ENCODE results near the gene APOH. TPM values are rescaled to one million over a fixed set of nuclear protein-coding genes. Genes with fewer than 3 reads are reported as not detected.
A peak's percentile ranks its signal among the peaks of the same experiment; 100 is the strongest.

Gene APOH
- total and polyA plus RNA-seq, 2 of the 13 experiments (the other 11 are each of a cell fraction or from before 2014, with no cell fraction given), result 4,846 to 5,748 TPM

DNA sequence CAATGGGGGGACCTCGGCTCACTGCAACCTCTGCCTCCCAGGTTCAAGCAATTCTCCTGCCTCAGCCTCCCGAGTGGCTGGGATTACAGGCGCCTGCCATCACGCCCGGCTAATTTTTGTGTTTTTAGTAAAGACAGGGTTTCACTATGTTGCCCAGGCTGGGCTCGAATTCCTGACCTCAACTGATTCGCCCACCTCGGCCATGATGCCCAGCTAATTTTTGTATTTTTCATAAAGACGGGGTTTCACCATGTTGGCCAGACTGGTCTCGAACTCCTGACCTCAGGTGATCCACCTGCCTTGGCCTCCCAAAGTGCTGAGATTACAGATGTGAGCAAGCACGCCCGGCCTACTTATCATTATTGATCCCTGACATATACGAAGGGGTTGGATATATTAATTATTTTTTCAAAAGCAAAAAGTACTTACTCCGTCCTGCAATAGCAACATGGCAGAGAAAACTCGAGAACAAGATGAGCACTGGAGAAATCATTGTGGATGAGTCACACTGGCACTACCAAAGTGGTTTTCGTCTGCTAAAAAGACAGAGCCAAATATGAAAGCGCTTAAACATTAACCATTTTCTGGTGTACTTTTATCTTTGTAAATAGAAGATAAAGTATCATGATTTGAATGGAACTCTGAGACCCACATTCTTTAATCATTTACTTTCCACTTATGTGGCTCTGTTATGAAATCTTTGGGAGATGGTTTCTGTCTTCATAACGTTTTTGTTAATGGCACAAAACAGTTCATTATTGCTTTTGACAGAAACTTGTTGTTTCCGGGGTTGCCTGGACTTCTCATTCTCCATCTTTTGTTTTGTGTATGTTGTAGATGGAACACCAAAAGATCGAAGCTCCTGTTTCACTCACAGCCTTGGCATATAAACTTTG is at the start of gene APOH (continued):
- TF ChIP-seq JUNB (CRISPR knock-in tag; IDR thresholded peaks at IDR 0.05; ENCODE audit: borderline replicate concordance) (peak; percentile 37; the same call in 1 of the 2 replicates), ATRX (CRISPR knock-in tag; IDR thresholded peaks at IDR 0.05; ENCODE audit: borderline replicate concordance) (no peak), KDM6A (CRISPR knock-in tag; IDR thresholded peaks at IDR 0.05; ENCODE audit: low read depth) (peak; percentile 50), ELF4 (CRISPR knock-in tag; IDR thresholded peaks at IDR 0.05; ENCODE audit: borderline replicate concordance) (0 out of 2 replicates have a peak, but pooled peaks have one; percentile 18), HDAC1 (CRISPR knock-in tag; IDR thresholded peaks at IDR 0.05) (no peak; the same call in none of the 2 replicates), YY1 (IDR thresholded peaks at IDR 0.05; ENCODE audit: insufficient read depth, insufficient replicate concordance, low read depth, low read length) (peak; percentile 19), NFKBIZ (CRISPR knock-in tag; IDR thresholded peaks at IDR 0.05) (peak; percentile 55; the same call in 1 of the 2 replicates), ZNF891 (CRISPR knock-in tag; IDR thresholded peaks at IDR 0.05) (peak; percentile 45; the same call in 1 of the 2 replicates), ZNF124 (CRISPR knock-in tag; IDR thresholded peaks at IDR 0.05) (peak; percentile 93), TEAD3 (CRISPR knock-in tag; optimal IDR thresholded peaks at IDR 0.05; ENCODE audit: borderline replicate concordance) (peak; percentile 24), PHF8 (CRISPR knock-in tag; IDR thresholded peaks at IDR 0.05) (peak; percentile 62; the same call in 1 of the 2 replicates), POLR2A (IDR thresholded peaks at IDR 0.05; ENCODE audit: insufficient read depth in 1 of 2, low read depth in 2 of 2, low read length in 2 of 2) (peak; percentile 83 to 89), PCBP2 (optimal IDR thresholded peaks at IDR 0.05; ENCODE audit: low read depth, low read length, poor library complexity, severe bottlenecking) (no peak), KLF6 (CRISPR knock-in tag; IDR thresholded peaks at IDR 0.05) (peak; percentile 32; the same call in 1 of the 2 replicates), CEBPG (CRISPR knock-in tag; IDR thresholded peaks at IDR 0.05) (peak; percentile 90)
- TF ChIP-seq, protein P1, sequence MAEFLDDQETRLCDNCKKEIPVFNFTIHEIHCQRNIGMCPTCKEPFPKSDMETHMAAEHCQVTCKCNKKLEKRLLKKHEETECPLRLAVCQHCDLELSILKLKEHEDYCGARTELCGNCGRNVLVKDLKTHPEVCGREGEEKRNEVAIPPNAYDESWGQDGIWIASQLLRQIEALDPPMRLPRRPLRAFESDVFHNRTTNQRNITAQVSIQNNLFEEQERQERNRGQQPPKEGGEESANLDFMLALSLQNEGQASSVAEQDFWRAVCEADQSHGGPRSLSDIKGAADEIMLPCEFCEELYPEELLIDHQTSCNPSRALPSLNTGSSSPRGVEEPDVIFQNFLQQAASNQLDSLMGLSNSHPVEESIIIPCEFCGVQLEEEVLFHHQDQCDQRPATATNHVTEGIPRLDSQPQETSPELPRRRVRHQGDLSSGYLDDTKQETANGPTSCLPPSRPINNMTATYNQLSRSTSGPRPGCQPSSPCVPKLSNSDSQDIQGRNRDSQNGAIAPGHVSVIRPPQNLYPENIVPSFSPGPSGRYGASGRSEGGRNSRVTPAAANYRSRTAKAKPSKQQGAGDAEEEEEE (CRISPR knock-in tag; IDR thresholded peaks at IDR 0.05; ENCODE audit: borderline replicate concordance), result no peak
- TF ChIP-seq, protein P2, sequence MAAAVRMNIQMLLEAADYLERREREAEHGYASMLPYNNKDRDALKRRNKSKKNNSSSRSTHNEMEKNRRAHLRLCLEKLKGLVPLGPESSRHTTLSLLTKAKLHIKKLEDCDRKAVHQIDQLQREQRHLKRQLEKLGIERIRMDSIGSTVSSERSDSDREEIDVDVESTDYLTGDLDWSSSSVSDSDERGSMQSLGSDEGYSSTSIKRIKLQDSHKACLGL (CRISPR knock-in tag; IDR thresholded peaks at IDR 0.05), result no peak
- TF ChIP-seq, protein P3, sequence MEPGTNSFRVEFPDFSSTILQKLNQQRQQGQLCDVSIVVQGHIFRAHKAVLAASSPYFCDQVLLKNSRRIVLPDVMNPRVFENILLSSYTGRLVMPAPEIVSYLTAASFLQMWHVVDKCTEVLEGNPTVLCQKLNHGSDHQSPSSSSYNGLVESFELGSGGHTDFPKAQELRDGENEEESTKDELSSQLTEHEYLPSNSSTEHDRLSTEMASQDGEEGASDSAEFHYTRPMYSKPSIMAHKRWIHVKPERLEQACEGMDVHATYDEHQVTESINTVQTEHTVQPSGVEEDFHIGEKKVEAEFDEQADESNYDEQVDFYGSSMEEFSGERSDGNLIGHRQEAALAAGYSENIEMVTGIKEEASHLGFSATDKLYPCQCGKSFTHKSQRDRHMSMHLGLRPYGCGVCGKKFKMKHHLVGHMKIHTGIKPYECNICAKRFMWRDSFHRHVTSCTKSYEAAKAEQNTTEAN (CRISPR knock-in tag; conservative IDR thresholded peaks at IDR 0.05), result peak; percentile 85
- TF ChIP-seq, protein P4, sequence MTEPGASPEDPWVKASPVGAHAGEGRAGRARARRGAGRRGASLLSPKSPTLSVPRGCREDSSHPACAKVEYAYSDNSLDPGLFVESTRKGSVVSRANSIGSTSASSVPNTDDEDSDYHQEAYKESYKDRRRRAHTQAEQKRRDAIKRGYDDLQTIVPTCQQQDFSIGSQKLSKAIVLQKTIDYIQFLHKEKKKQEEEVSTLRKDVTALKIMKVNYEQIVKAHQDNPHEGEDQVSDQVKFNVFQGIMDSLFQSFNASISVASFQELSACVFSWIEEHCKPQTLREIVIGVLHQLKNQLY (CRISPR knock-in tag; IDR thresholded peaks at IDR 0.05), result peak; percentile 44; the same call in 1 of the 2 replicates
- TF ChIP-seq, protein P5, sequence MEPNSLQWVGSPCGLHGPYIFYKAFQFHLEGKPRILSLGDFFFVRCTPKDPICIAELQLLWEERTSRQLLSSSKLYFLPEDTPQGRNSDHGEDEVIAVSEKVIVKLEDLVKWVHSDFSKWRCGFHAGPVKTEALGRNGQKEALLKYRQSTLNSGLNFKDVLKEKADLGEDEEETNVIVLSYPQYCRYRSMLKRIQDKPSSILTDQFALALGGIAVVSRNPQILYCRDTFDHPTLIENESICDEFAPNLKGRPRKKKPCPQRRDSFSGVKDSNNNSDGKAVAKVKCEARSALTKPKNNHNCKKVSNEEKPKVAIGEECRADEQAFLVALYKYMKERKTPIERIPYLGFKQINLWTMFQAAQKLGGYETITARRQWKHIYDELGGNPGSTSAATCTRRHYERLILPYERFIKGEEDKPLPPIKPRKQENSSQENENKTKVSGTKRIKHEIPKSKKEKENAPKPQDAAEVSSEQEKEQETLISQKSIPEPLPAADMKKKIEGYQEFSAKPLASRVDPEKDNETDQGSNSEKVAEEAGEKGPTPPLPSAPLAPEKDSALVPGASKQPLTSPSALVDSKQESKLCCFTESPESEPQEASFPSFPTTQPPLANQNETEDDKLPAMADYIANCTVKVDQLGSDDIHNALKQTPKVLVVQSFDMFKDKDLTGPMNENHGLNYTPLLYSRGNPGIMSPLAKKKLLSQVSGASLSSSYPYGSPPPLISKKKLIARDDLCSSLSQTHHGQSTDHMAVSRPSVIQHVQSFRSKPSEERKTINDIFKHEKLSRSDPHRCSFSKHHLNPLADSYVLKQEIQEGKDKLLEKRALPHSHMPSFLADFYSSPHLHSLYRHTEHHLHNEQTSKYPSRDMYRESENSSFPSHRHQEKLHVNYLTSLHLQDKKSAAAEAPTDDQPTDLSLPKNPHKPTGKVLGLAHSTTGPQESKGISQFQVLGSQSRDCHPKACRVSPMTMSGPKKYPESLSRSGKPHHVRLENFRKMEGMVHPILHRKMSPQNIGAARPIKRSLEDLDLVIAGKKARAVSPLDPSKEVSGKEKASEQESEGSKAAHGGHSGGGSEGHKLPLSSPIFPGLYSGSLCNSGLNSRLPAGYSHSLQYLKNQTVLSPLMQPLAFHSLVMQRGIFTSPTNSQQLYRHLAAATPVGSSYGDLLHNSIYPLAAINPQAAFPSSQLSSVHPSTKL (CRISPR knock-in tag; IDR thresholded peaks at IDR 0.05), result peak; percentile 84

Data from HepG2 (cell line).